HG02970 (cell line): ENCODE data around the gene STYK1.
"Not testable (repeated sequence)": the region's sequence is repeated elsewhere in the genome, so short reads cannot be mapped to it uniquely, and the experiment has no call there.

Source experiments
- ATAC-seq: cut with Tn5 transposase; IDR thresholded peaks from one replicate; pipeline ENCODE4 v1.9.1; 2021; ENCODE audit warnings: mild to moderate bottlenecking, moderate library complexity, moderate number of reproducible peaks; ENCODE audit not compliant: unreplicated experiment, low FRiP score

The STYK1 gene

DNA sequence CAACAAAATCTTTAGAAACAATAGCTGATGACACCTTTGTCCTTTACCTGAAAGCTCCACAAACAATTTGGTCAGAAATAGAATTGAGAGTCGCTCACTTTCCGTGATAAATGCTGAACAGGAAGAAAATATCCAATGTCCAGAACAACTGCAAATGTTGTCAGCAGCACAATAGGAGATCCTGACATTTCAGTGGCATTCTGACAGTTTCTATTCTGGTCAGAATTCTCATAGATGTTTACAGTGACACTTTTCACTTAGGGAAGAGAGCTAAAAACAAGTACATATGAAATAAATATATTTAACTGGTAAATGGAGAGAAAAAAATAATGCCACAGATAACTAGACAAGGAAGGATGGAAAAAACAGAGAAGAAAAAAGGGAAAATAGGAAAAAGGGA is 99.5 kb downstream of the STYK1 start:
- ATAC-seq = no peak

DNA sequence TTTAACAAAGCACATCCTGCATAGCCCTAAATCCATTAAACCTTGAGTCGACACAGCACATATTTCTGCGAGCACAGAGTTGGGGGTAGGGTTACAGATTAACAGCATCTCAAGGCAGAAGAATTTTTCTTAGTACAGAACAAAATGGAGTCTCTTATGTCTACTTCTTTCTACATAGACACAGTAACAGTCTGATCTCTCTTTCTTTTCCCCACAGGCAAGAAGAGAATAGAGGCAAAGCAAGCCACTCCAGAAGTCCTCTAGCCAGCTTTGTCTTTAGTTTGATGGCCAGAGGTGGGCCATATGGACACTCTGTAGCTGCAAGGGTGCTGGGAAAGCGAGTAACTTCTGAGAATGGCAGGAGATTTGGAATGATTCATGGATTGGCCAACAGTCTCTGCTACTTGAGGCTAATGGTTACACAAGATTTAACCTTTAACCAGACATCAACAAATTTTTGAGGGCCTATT is 101.8 kb downstream of the STYK1 start:
- not testable (repeated sequence) for ATAC-seq

DNA sequence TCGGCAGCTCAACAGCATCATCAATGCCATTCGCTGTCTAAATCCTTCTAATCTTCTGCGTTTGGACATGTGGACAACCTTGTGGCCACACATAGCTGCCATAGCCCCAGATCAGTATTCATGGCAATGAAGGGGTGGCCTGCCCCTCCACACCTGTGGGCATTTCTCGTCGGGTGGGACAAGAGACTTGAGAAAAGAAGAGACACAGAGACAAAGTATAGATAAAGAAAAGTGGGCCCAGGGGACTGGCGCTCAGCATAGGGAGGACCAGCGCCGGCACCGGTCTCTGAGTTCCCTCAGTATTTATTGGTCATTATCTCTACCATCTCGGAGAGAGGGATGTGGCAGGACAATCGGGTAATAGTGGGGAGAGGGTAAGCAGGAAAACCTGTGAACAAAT is 102.7 kb downstream of the STYK1 start:
- ATAC-seq = no peak
